AG04450 (cell line): ENCODE data around the gene KCNQ2. TPM values are rescaled to one million over a fixed set of nuclear protein-coding genes. Genes with fewer than 3 reads are reported as not detected.

Source experiments
- CTCF ChIA-PET: fragments of 300-600, 350-600 bp; formaldehyde crosslinking; extraction: SDS; loops from one replicate; lab custom pipeline; 2022; ENCODE audit warnings: antibody characterized with exemption, inconsistent platforms; lab: Charles Lee
- POLR2A ChIA-PET: fragments of 350-600 bp; formaldehyde crosslinking; extraction: SDS; loops from one replicate; lab custom pipeline; 2021; ENCODE audit warnings: antibody characterized with exemption, inconsistent platforms; lab: Yijun Ruan, JAX
- DNase-seq: peaks from one replicate; pipeline ENCODE4 v3.0.0-alpha.2; 2011; ENCODE audit warnings: low read depth, low spot score
- H3K27ac ChIP-seq: one replicate; pipeline ENCODE4 v1.5.1; 2012; ENCODE audit warnings: low read depth, low read length, control low read depth
- H3K27me3 ChIP-seq: one replicate; pipeline ENCODE4 v1.6.0; 2012; ENCODE audit warnings: low read length; ENCODE audit not compliant: control insufficient read depth, insufficient read depth
- H3K4me3 ChIP-seq: 2 replicates; pipeline ENCODE4 v1.5.1; 2011; ENCODE audit warnings: mild to moderate bottlenecking, low read depth, low read length, control low read depth
- H3K9me3 ChIP-seq: 2 replicates; pipeline ENCODE4 v1.5.1; 2012; ENCODE audit warnings: low read length; ENCODE audit not compliant: control insufficient read depth, insufficient read depth
- polyA plus RNA-seq: library from polyadenylated mRNA; depleted of rRNA; stranded (reverse); fragments of >200 nt; gene quantifications from 2 replicates; pipeline ENCODE4 v1.2.3, GENCODE V29; 2011
- TF ChIP-seq, protein P1 (sequence below): IDR thresholded peaks from 2 replicates; pipeline ENCODE4 v1.5.1; 2011; ENCODE audit warnings: low read depth, low read length, control low read depth, inconsistent platforms

KCNQ2 gene
- polyA plus RNA-seq, 1 experiment: not detected

DNA sequence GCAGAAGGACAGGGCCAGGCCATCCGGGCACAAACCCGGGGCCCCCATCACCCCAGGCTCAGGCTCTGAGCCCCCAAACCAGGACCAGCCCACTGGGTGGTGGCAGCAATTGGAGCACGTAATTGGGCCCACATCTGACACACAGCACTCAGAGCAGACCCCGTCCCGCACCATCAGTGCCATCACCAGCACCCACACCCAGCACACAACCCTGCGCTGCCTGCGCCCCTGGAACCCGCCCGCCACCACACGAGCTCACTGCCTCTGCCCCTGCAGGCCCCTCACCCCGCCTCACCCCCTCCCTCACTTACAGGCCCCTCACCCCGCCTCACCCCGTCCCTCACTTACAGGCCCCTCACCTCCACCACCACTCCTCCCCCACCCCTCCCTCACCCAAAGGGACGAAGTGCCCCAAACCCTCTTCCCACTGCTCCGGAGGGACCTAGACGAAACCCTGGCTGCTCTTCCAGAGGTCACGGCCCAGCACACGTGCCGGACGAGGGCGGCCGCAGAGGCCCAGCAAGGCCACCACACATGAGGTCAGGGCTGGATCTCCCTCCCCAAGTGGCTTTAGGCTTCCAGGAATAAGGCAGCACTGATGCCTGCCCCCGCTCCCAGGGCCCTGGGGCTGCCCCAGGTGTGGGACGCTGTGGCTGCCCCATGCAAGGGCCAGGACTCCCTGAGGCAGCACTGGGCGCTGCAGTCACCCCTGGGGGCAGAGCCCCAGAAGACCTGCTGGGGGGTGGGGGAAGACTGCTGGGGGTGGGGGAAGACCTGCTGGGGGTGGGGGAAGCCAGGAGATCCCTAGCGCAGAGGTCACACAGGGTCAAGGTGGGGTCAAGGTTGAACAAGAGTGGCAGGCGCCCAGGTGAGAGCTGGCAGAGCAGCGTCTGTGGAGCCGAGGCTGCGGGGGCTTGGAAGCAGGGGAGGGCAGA is 22.4 kb downstream of the KCNQ2 start:
- CTCF ChIA-PET: no interaction called here
- no peak overlapping the region for H3K4me3 ChIP-seq

GRCh38 chr20:63449025-63449424 is 23.4 kb downstream of the KCNQ2 start:
- peaks cover 8% of the 10 kb centered on the region for H3K27me3 ChIP-seq
- TF ChIP-seq, protein P1, sequence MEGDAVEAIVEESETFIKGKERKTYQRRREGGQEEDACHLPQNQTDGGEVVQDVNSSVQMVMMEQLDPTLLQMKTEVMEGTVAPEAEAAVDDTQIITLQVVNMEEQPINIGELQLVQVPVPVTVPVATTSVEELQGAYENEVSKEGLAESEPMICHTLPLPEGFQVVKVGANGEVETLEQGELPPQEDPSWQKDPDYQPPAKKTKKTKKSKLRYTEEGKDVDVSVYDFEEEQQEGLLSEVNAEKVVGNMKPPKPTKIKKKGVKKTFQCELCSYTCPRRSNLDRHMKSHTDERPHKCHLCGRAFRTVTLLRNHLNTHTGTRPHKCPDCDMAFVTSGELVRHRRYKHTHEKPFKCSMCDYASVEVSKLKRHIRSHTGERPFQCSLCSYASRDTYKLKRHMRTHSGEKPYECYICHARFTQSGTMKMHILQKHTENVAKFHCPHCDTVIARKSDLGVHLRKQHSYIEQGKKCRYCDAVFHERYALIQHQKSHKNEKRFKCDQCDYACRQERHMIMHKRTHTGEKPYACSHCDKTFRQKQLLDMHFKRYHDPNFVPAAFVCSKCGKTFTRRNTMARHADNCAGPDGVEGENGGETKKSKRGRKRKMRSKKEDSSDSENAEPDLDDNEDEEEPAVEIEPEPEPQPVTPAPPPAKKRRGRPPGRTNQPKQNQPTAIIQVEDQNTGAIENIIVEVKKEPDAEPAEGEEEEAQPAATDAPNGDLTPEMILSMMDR: no peak
- H3K9me3 ChIP-seq: peaks cover 11% of the 10 kb centered on the region
- ChIA-PET POLR2A (no interaction called here), CTCF (no interaction called here)
- H3K4me3 ChIP-seq: no peak overlapping the region
- H3K27ac ChIP-seq: no peak overlapping the region
- no peak for DNase-seq

More for the DNA sequence above, 22.4 kb downstream of the KCNQ2 start:
- no peak for DNase-seq
- peaks cover 17% of the 10 kb centered on the region for H3K27me3 ChIP-seq
- POLR2A ChIA-PET: no interaction called here
- peaks cover 2% of the 10 kb centered on the region; the same call in 1 of the 2 replicates for H3K9me3 ChIP-seq
- H3K27ac ChIP-seq: no peak overlapping the region
- TF ChIP-seq, protein P1: no peak

GRCh38 chr20:63448031-63448430 is 24.4 kb downstream of the KCNQ2 start:
- Histone ChIP-seq H3K9me3 (peaks cover 18% of the 10 kb centered on the region), H3K27me3 (peaks cover 5% of the 10 kb centered on the region), H3K27ac (no peak overlapping the region), H3K4me3 (no peak overlapping the region)
- DNase-seq: no peak
- TF ChIP-seq, protein P1: no peak
- ChIA-PET POLR2A (no interaction called here), CTCF (no interaction called here)

- CTCF ChIA-PET: no interaction called here
- DNase-seq: no peak
Measured at GRCh38 chr20:63447320-63447719, 25.1 kb downstream of the KCNQ2 start.

More at GRCh38 chr20:63447320-63447719, 25.1 kb downstream of the KCNQ2 start:
- H3K27me3 ChIP-seq: peaks cover 5% of the 10 kb centered on the region
- H3K27ac ChIP-seq: no peak overlapping the region
- POLR2A ChIA-PET: no interaction called here
- TF ChIP-seq, protein P1: no peak
- no peak overlapping the region for H3K4me3 ChIP-seq
- H3K9me3 ChIP-seq: peaks cover 19% of the 10 kb centered on the region
